ENCODE data around the gene GORASP1.

GRCh38 chr3:39140341-39140971 lies 33.0 kb upstream of the GORASP1 start:
- TF ChIP-seq EZH2 (IDR thresholded peaks at IDR 0.05; ENCODE audit: insufficient read depth, low read length) (no peak), CTCF (IDR thresholded peaks at IDR 0.05; ENCODE audit: insufficient read depth, low read depth, low read length) (no peak)

Data from astrocyte (in vitro differentiated cells and primary cell).